GM12874 (cell line): ENCODE results near the gene SPDL1.

Experiments
- TF ChIP-seq, protein P1 (sequence below): IDR thresholded peaks from 2 replicates; pipeline ENCODE4 v1.5.1; 2011; ENCODE audit warnings: low read depth, mild to moderate bottlenecking, control low read depth, low read length, moderate library complexity; ENCODE audit not compliant: insufficient read depth

The SPDL1 gene

DNA sequence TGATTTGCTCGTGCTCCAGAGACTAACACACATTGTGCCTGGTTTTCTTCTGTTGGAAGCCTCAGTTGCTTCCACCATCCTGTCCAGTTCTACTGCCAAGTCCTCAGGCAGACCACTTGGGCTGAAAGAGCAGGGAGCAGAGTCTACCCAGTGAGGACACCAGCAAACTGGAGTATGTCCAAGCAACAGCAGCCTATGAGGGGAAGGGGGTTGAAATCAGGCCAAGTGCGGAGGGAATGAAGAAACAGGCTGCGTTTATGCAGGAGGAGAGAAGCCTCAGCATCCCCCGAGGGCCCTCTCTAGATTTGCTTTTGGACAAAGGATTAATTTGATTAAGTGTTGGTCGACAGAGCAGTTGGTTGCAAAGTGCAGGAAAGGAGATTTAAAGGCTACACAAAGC lies 68.0 kb downstream of the SPDL1 start:
- TF ChIP-seq, protein P1, sequence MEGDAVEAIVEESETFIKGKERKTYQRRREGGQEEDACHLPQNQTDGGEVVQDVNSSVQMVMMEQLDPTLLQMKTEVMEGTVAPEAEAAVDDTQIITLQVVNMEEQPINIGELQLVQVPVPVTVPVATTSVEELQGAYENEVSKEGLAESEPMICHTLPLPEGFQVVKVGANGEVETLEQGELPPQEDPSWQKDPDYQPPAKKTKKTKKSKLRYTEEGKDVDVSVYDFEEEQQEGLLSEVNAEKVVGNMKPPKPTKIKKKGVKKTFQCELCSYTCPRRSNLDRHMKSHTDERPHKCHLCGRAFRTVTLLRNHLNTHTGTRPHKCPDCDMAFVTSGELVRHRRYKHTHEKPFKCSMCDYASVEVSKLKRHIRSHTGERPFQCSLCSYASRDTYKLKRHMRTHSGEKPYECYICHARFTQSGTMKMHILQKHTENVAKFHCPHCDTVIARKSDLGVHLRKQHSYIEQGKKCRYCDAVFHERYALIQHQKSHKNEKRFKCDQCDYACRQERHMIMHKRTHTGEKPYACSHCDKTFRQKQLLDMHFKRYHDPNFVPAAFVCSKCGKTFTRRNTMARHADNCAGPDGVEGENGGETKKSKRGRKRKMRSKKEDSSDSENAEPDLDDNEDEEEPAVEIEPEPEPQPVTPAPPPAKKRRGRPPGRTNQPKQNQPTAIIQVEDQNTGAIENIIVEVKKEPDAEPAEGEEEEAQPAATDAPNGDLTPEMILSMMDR = no peak

DNA sequence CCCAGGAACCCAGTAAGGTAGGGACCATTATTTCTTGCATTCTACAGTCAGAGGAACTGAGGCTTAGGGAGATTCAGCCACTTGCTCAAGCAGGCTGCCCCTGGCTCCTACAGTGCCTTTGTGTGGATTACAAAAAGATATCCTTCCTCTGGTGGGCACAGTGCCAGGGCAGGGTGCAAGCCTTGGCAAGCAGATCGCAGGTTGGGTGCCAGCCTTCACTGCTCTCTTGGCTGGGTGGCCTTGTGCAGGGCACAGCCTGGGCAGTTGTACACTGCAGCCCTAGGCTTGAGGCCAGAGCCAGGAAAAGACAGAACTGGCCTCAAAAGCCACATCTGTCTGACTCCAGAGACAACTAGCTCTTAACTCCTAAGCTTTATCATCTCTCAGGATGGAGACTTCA lies 68.5 kb downstream of the SPDL1 start:
- TF ChIP-seq, protein P1 = no peak

DNA sequence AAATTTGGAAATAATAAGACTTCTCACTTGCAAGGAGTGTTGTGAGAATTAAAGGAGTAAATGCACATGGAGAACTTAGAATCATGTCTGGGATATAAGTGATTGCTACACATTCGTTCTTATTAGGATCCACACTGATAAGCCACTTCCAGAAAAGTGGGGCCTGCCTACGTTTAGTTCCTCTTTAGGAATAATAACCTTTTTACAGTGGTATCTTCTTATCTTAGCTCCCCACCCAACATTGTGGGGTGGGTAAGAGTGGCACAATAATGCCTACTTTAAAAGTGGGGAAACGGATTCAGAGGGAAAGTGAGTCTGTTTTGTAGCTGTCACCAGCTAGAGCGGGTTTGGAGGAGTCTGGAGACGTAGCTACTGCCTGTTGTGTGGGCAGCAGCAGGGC lies 69.5 kb downstream of the SPDL1 start:
- TF ChIP-seq, protein P1 = no peak
